Esophagus squamous epithelium (tissue), 5 donors: Measurements from ENCODE around the gene TSLP. TPM values are rescaled to one million over a fixed set of nuclear protein-coding genes. Genes with fewer than 3 reads are reported as not detected.

Experiments used
- DNase-seq: peaks from one replicate; lab custom pipeline; 2025; lab: John Stamatoyannopoulos, UW
- H3K27ac ChIP-seq, 4 donors: fragments of 200-600 bp; sonication (generic); one replicate each; pipeline ENCODE4 v1.5.1; 2016 to 2019; ENCODE audit warnings: mild to moderate bottlenecking in 1 of 4
- H3K27me3 ChIP-seq, 4 donors: fragments of 200-600 bp; sonication (generic); 1 replicate in 3 of 4; 2 replicates in 1 of 4; pipeline versions ENCODE4 v1.5.1 to v1.6.0; 2017 to 2021; ENCODE audit warnings: antibody characterized with exemption in 1 of 4
- H3K36me3 ChIP-seq, 3 donors: fragments of 200-600 bp; sonication (generic); one replicate each; pipeline ENCODE4 v1.5.1; 2016 to 2019
- H3K4me1 ChIP-seq, 3 donors: fragments of 200-600 bp; sonication (generic); one replicate each; pipeline ENCODE4 v1.5.1; 2017 to 2019
- H3K4me3 ChIP-seq, 4 donors: fragments of 200-600 bp; sonication (generic); 1 replicate in 3 of 4; 2 replicates in 1 of 4; pipeline ENCODE4 v1.5.1; 2016 to 2019; ENCODE audit warnings: mild to moderate bottlenecking in 2 of 4, moderate library complexity in 1 of 4
- H3K9me3 ChIP-seq, 3 donors: fragments of 200-600 bp; sonication (generic); one replicate each; pipeline ENCODE4 v1.5.1; 2016 to 2019
- POLR2A ChIP-seq, 4 donors: fragments of 450-650 bp; IDR thresholded peaks; one replicate each; pipeline ENCODE4 v1.6.1; 2017; ENCODE audit warnings: antibody characterized with exemption in 4 of 4, mild to moderate bottlenecking in 4 of 4, moderate library complexity in 3 of 4
- WGBS, 2 donors: methylation state at CpG; one replicate each; pipeline ENCODE4 v1.1.5; 2018; 5-methylcytosine and 5-hydroxymethylcytosine counted together
- intact Hi-C: fragments of 100-400 bp; cut with DNase I; formaldehyde crosslinking; loops from one replicate; pipeline ENCODE4 v1.15.0; 2022
- total RNA-seq, 4 donors: library from RNA; depleted of rRNA; stranded (reverse); fragments of >200 nt; gene quantifications; one replicate each; pipeline ENCODE4 v1.1.0, GENCODE V29; 2016
- TF ChIP-seq, protein P1 (sequence below), 6 experiments: fragments of 450-650 bp in 4 of 6; fragments of 200-600 bp in 2 of 6; sonication (generic) in 2 of 6; IDR thresholded peaks; one replicate each; pipeline ENCODE4 v1.5.1; 2016 to 2019; ENCODE audit warnings: antibody characterized with exemption in 6 of 6, mild to moderate bottlenecking in 4 of 6, moderate library complexity in 4 of 6
- donor health status: DM: yes; HTN: yes; CAD: no.

Gene TSLP
- total RNA-seq, 4 donors from 2014 or later = 0.27 to 4.2 (median 1.6) TPM

DNA sequence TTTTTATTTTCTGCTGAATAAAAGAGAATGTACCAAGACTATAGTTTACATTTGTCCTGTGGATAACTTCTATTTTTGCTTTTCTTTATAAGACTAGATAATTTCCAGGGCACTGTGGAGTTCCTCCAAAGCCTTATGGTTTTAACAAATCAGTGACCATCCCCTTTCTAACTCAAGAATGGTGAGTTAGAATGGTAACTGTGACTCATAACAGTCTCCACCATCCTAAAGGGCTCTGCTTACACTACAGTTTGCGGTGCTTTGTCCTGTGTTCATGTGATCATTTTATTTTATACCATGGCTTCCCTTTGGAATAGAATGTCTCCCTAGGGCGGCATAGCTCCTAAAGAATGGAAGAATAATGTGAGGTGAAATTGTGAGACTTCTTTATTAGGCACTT, 50.9 kb downstream of the TSLP start:
- WGBS, 2 donors = 68 to 75% methylated on average over 2 of the region's 2 CpGs
- TF ChIP-seq, protein P1, sequence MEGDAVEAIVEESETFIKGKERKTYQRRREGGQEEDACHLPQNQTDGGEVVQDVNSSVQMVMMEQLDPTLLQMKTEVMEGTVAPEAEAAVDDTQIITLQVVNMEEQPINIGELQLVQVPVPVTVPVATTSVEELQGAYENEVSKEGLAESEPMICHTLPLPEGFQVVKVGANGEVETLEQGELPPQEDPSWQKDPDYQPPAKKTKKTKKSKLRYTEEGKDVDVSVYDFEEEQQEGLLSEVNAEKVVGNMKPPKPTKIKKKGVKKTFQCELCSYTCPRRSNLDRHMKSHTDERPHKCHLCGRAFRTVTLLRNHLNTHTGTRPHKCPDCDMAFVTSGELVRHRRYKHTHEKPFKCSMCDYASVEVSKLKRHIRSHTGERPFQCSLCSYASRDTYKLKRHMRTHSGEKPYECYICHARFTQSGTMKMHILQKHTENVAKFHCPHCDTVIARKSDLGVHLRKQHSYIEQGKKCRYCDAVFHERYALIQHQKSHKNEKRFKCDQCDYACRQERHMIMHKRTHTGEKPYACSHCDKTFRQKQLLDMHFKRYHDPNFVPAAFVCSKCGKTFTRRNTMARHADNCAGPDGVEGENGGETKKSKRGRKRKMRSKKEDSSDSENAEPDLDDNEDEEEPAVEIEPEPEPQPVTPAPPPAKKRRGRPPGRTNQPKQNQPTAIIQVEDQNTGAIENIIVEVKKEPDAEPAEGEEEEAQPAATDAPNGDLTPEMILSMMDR (IDR thresholded peaks at IDR 0.05) = no peak
- no peak for TF ChIP-seq POLR2A (IDR thresholded peaks at IDR 0.05)
- no peaks in the 10 kb centered on the region for H3K9me3 ChIP-seq
- intact Hi-C loops = no loop called here
- no peaks in the 10 kb centered on the region for H3K4me1 ChIP-seq
- no peak overlapping the region for H3K27ac ChIP-seq
- H3K4me3 ChIP-seq = no peak overlapping the region
- peaks cover 0 to 99% (median 13%) of the 10 kb centered on the region in 3 donors for H3K36me3 ChIP-seq
- no peak for DNase-seq
- no peaks in the 10 kb centered on the region for H3K27me3 ChIP-seq

DNA sequence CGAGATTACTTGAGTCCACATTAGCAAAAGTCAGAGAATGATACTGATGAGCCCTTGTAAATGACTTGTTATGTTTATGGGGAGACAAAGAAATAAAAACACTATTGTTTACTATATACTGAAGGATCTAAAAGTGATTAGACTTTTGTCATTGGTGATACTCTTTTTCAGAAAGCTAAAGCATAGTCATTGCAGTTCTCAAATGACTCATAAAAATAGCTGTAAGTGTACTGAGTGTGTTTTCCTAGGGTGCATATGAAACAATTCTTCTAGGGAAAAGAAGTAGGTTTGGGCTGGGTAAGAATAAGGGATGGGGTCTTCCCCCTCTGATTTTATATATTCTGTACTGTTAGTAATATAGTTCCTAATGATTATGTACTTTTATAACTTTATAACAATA, 53.3 kb downstream of the TSLP start:
- TF ChIP-seq, protein P1 (IDR thresholded peaks at IDR 0.05) = no peak
- no peak for TF ChIP-seq POLR2A (IDR thresholded peaks at IDR 0.05)
- intact Hi-C loops = no loop called here
- Histone ChIP-seq H3K4me1 (no peaks in the 10 kb centered on the region), H3K9me3 (no peaks in the 10 kb centered on the region), H3K4me3 (no peak overlapping the region), H3K36me3 (peaks cover 0 to 85% (median 13%) of the 10 kb centered on the region in 3 donors), H3K27ac (no peak overlapping the region), H3K27me3 (no peaks in the 10 kb centered on the region)
- DNase-seq = no peak
- 78 to 89% methylated on average over 1 of the region's 1 CpG for WGBS, 2 donors

DNA sequence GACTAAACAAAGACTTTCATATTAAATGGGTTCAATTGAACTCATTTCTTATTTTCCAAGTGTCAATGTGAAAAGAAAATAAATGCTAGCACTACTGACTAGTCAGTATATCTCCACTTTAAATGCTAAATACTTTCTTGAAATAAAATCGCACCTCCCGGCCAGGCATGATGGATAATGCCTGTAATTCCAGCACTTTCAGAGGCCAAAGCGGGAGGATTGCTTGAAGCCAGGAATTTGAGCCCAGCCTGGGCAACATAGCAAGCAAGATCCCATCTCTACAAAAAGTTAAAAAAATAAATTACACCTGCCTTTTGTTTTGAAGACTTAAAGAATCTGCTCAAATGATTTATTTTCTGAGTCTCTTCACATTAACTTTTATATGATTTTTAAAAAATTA, 55.4 kb downstream of the TSLP start:
- WGBS, 2 donors = 92% methylated on average over 3 of the region's 3 CpGs
- no peak overlapping the region for H3K4me3 ChIP-seq
- DNase-seq = no peak
- no peak overlapping the region for H3K27ac ChIP-seq
- peaks cover 0 to 64% (median 11%) of the 10 kb centered on the region in 3 donors for H3K36me3 ChIP-seq
- TF ChIP-seq POLR2A (IDR thresholded peaks at IDR 0.05) = no peak
- TF ChIP-seq, protein P1 (IDR thresholded peaks at IDR 0.05) = no peak
- no peaks in the 10 kb centered on the region for H3K9me3 ChIP-seq
- no peaks in the 10 kb centered on the region for H3K4me1 ChIP-seq
- intact Hi-C loops = no loop called here
- H3K27me3 ChIP-seq = no peaks in the 10 kb centered on the region

Other genes with a start within 250 kb of the TSLP start
- gene WDR36, start 20.6 kb downstream of the TSLP start, total RNA-seq = 10 to 100 TPM; 13.7 to 42.5 (median 28.3) TPM
- gene CAMK4, start 152.7 kb downstream of the TSLP start, total RNA-seq = 1 to 10 TPM; 1.5 to 3.2 (median 2.6) TPM